Nephron (organoid): ENCODE measurements around the gene DCAF17.
A peak's percentile ranks its signal among the peaks of the same experiment; 100 is the strongest.

ENCODE experiments used
- H3K27ac Mint-ChIP-seq, 3 experiments: 2 replicates each; pipeline ENCODE4 v1.8.0; 2020; ENCODE audit warnings: mixed read lengths in 3 of 3, mild to moderate bottlenecking in 2 of 3, moderate library complexity in 1 of 3
- H3K27me3 Mint-ChIP-seq: 2 replicates; pipeline ENCODE4 v1.8.0; 2021; ENCODE audit warnings: low read depth, mild to moderate bottlenecking, moderate library complexity, mixed read lengths
- H3K36me3 Mint-ChIP-seq: 2 replicates; pipeline ENCODE4 v1.8.0; 2020; ENCODE audit warnings: low read depth, mixed read lengths
- H3K4me1 Mint-ChIP-seq: 2 replicates; pipeline ENCODE4 v1.8.0; 2020; ENCODE audit warnings: mixed read lengths
- H3K4me3 Mint-ChIP-seq, 3 experiments: 2 replicates each; pipeline ENCODE4 v1.8.0; 2020; ENCODE audit warnings: mild to moderate bottlenecking in 3 of 3, mixed read lengths in 3 of 3, moderate library complexity in 2 of 3
- H3K9me3 Mint-ChIP-seq: 2 replicates; pipeline ENCODE4 v1.8.0; 2020; ENCODE audit warnings: mixed read lengths
- TF ChIP-seq, protein P1 (sequence below), 3 experiments: fragments of 200-600 bp; sonication (generic); IDR thresholded peaks; one replicate each; pipeline ENCODE4 v1.5.0; 2021; ENCODE audit warnings: antibody characterized with exemption in 3 of 3; ENCODE audit not compliant: unreplicated experiment in 3 of 3

Gene DCAF17

GRCh38 chr2:171452773-171453172 is 18.7 kb downstream of the DCAF17 start:
- Mint-ChIP-seq H3K4me1 (no peaks in the 10 kb centered on the region), H3K9me3 (peaks cover 15% of the 10 kb centered on the region), H3K4me3 (no peak overlapping the region), H3K36me3 (peaks cover 63% of the 10 kb centered on the region), H3K27ac (no peak overlapping the region), H3K27me3 (no peaks in the 10 kb centered on the region)
- TF ChIP-seq, protein P1, sequence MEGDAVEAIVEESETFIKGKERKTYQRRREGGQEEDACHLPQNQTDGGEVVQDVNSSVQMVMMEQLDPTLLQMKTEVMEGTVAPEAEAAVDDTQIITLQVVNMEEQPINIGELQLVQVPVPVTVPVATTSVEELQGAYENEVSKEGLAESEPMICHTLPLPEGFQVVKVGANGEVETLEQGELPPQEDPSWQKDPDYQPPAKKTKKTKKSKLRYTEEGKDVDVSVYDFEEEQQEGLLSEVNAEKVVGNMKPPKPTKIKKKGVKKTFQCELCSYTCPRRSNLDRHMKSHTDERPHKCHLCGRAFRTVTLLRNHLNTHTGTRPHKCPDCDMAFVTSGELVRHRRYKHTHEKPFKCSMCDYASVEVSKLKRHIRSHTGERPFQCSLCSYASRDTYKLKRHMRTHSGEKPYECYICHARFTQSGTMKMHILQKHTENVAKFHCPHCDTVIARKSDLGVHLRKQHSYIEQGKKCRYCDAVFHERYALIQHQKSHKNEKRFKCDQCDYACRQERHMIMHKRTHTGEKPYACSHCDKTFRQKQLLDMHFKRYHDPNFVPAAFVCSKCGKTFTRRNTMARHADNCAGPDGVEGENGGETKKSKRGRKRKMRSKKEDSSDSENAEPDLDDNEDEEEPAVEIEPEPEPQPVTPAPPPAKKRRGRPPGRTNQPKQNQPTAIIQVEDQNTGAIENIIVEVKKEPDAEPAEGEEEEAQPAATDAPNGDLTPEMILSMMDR (IDR thresholded peaks at IDR 0.05; ENCODE audit: unreplicated experiment in 3 of 3): no peak

- TF ChIP-seq, protein P1 (IDR thresholded peaks at IDR 0.05; ENCODE audit: unreplicated experiment in 3 of 3): no peak
- Mint-ChIP-seq H3K4me1 (no peaks in the 10 kb centered on the region), H3K27me3 (no peaks in the 10 kb centered on the region), H3K9me3 (peaks cover 15% of the 10 kb centered on the region), H3K4me3 (no peak overlapping the region), H3K36me3 (peaks cover 75% of the 10 kb centered on the region), H3K27ac (no peak overlapping the region)
Measured at GRCh38 chr2:171459498-171459897, 25.5 kb downstream of the DCAF17 start.

DNA sequence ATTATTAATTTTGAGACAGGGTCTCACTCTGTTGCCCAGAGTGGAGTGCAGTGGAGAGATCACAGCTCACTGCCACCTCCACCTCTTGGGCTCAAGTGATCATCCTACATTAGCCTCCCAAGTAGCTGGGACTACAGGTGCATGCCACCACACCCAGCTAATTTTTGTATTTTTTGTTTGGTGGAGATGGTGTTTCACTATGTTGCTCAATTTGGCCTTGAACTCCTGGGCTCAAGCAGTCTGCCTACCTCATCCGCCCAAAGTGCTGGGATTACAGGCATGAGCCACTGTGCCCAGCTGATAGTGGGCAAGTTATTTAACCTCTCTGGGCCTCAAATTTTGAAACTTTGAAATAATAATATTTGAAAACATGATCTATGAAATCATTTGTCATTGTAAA is 26.5 kb downstream of the DCAF17 start:
- Mint-ChIP-seq H3K27me3 (no peaks in the 10 kb centered on the region), H3K4me1 (no peaks in the 10 kb centered on the region), H3K27ac (no peak overlapping the region), H3K4me3 (no peak overlapping the region), H3K36me3 (peaks cover 67% of the 10 kb centered on the region), H3K9me3 (peaks cover 11% of the 10 kb centered on the region)
- TF ChIP-seq, protein P1 (IDR thresholded peaks at IDR 0.05; ENCODE audit: unreplicated experiment in 3 of 3): no peak

- Mint-ChIP-seq H3K27me3 (no peaks in the 10 kb centered on the region), H3K4me1 (no peaks in the 10 kb centered on the region)
- TF ChIP-seq, protein P1 (IDR thresholded peaks at IDR 0.05; ENCODE audit: unreplicated experiment in 3 of 3): no peak
Measured at GRCh38 chr2:171469176-171469575, 35.1 kb downstream of the DCAF17 start.

DNA sequence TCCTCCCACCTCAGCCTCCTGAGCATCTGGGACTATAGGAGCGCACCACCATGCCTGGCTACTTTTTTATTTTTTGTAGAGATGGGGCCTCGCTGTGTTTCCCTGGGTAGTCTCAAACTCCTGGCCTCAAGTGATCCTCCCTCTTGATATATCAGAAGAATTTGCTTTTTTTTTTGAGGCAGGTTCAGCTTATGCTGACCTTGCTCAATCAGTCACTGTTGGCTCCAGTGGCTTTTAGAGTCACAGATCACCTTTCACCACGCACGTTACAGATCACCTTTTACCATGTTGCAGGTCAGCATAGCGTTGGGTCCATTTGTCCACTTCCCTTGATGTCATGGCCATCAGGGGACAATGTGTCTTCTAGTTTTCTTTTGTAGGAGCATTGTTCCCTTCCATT is 36.1 kb downstream of the DCAF17 start:
- Mint-ChIP-seq H3K36me3 (peaks cover 61% of the 10 kb centered on the region), H3K27me3 (no peaks in the 10 kb centered on the region), H3K4me3 (no peak overlapping the region), H3K4me1 (no peaks in the 10 kb centered on the region), H3K9me3 (no peaks in the 10 kb centered on the region), H3K27ac (no peak overlapping the region)
- TF ChIP-seq, protein P1 (IDR thresholded peaks at IDR 0.05; ENCODE audit: unreplicated experiment in 3 of 3): no peak

More at GRCh38 chr2:171469176-171469575, 35.1 kb downstream of the DCAF17 start:
- H3K27ac Mint-ChIP-seq: peak overlapping the region in 1 of 3 experiments; percentile 22
- no peak overlapping the region for H3K4me3 Mint-ChIP-seq
- H3K9me3 Mint-ChIP-seq: no peaks in the 10 kb centered on the region
- H3K36me3 Mint-ChIP-seq: peaks cover 56% of the 10 kb centered on the region

- peaks cover 5% of the 10 kb centered on the region for H3K4me1 Mint-ChIP-seq
- H3K27ac Mint-ChIP-seq: no peak overlapping the region
- TF ChIP-seq, protein P1 (IDR thresholded peaks at IDR 0.05; ENCODE audit: unreplicated experiment in 3 of 3): no peak
- no peaks in the 10 kb centered on the region for H3K27me3 Mint-ChIP-seq
- peaks cover 43% of the 10 kb centered on the region for H3K36me3 Mint-ChIP-seq
- H3K9me3 Mint-ChIP-seq: no peaks in the 10 kb centered on the region
- H3K4me3 Mint-ChIP-seq: no peak overlapping the region
Measured at GRCh38 chr2:171475979-171476378, 42.0 kb downstream of the DCAF17 start.
